A673 (cell line): Measurements from ENCODE around the gene DDX27. TPM values are rescaled to one million over a fixed set of nuclear protein-coding genes. Genes with fewer than 3 reads are reported as not detected.

Experiments
- BruUV-seq: library from RNA; stranded (reverse); fragments of 400-500 nt; replicated peaks from 2 replicates; lab custom pipeline; 2021; lab: Mats Ljungman, UMichigan
- CTCF ChIA-PET: fragments of 300-600 bp; sonication (Branson Sonifier 250); formaldehyde crosslinking; loops from one replicate; lab custom pipeline; 2022; ENCODE audit warnings: antibody characterized with exemption; lab: Charles Lee
- POLR2A ChIA-PET: fragments of 300-600 bp; sonication (Branson Sonifier 250); formaldehyde crosslinking; loops from one replicate; lab custom pipeline; 2022; ENCODE audit warnings: antibody characterized with exemption; ENCODE audit not compliant: low non-redundant PET; lab: Charles Lee
- DNase-seq: peaks from one replicate; pipeline ENCODE4 v3.0.0-alpha.2; 2015; ENCODE audit warnings: low spot score
- H3K27ac ChIP-seq: fragments of 200-600 bp; sonication (generic); 2 replicates; pipeline ENCODE4 v1.5.1; 2016; ENCODE audit warnings: mixed run types, low read depth, mild to moderate bottlenecking, mixed read lengths, antibody characterized with exemption, low read length; ENCODE audit not compliant: poor library complexity, severe bottlenecking
- H3K27me3 ChIP-seq: fragments of 200-600 bp; sonication (generic); replicated peaks from 2 replicates; pipeline ENCODE4 v1.6.1; 2017; ENCODE audit warnings: mixed run types, low read depth, mild to moderate bottlenecking, mixed read lengths, antibody characterized with exemption, low read length; ENCODE audit not compliant: insufficient read depth, poor library complexity
- H3K36me3 ChIP-seq: fragments of 200-600 bp; sonication (generic); 2 replicates; pipeline ENCODE4 v1.6.1; 2016; ENCODE audit warnings: mixed run types, mild to moderate bottlenecking, mixed read lengths, antibody characterized with exemption, low read length; ENCODE audit not compliant: insufficient read depth, poor library complexity, severe bottlenecking
- H3K4me1 ChIP-seq: fragments of 200-600 bp; sonication (generic); 2 replicates; pipeline ENCODE4 v1.6.1; 2017; ENCODE audit warnings: mixed run types, mild to moderate bottlenecking, mixed read lengths, antibody characterized with exemption, low read length; ENCODE audit not compliant: insufficient read depth, poor library complexity, severe bottlenecking
- H3K4me3 ChIP-seq: fragments of 200-600 bp; sonication (generic); 2 replicates; pipeline ENCODE4 v1.5.1; 2016; ENCODE audit warnings: low read depth, mixed run types, mild to moderate bottlenecking, mixed read lengths, low read length; ENCODE audit not compliant: poor library complexity, severe bottlenecking
- H3K9me3 ChIP-seq: fragments of 200-600 bp; sonication (generic); 2 replicates; pipeline ENCODE4 v1.6.1; 2016; ENCODE audit warnings: mixed run types, low read depth, mild to moderate bottlenecking, mixed read lengths, antibody characterized with exemption, low read length; ENCODE audit not compliant: poor library complexity, severe bottlenecking
- CTCF ChIP-seq: fragments of 300-800, 200-600 bp; sonication (generic); conservative IDR thresholded peaks from 2 replicates; pipeline ENCODE4 v1.5.1; 2017; ENCODE audit warnings: low read depth, mild to moderate bottlenecking, antibody characterized with exemption, low read length, moderate library complexity, mixed read lengths
- EZH2 ChIP-seq: fragments of 200-600 bp; sonication (generic); IDR thresholded peaks from 2 replicates; pipeline ENCODE4 v1.6.1; 2017; ENCODE audit warnings: borderline replicate concordance, low read depth, mild to moderate bottlenecking, mixed read lengths, antibody characterized with exemption, low read length; ENCODE audit not compliant: poor library complexity, severe bottlenecking
- intact Hi-C: fragments of 100-400 bp; cut with micrococcal nuclease; formaldehyde crosslinking; loops from one replicate; pipeline ENCODE4 v1.10.0; 2022; ENCODE audit not compliant: unreplicated experiment
- total RNA-seq: library from RNA; stranded (reverse); gene quantifications from 2 replicates; pipeline ENCODE4 v1.2.3, GENCODE V29; 2021

DDX27 gene
- total RNA-seq, 1 experiment from 2014 or later = 62.4 TPM

GRCh38 chr20:49171909-49172308 is 47.3 kb upstream of the DDX27 start:
- peaks cover 8% of the 10 kb centered on the region for H3K36me3 ChIP-seq
- DNase-seq = no peak
- POLR2A ChIA-PET = no interaction called here
- BruUV-seq = no TSS peak
- CTCF ChIA-PET = no interaction called here
- no peak overlapping the region for H3K4me3 ChIP-seq
- H3K4me1 ChIP-seq = peaks cover 12% of the 10 kb centered on the region
- H3K9me3 ChIP-seq = no peaks in the 10 kb centered on the region
- H3K27me3 ChIP-seq = no peaks in the 10 kb centered on the region
- TF ChIP-seq CTCF (no peak), EZH2 (no peak)
- intact Hi-C loops = no loop called here
- no peak overlapping the region for H3K27ac ChIP-seq

GRCh38 chr20:49172413-49172812 is 46.8 kb upstream of the DDX27 start:
- CTCF ChIA-PET = no interaction called here
- DNase-seq = no peak
- Histone ChIP-seq H3K27ac (no peak overlapping the region), H3K27me3 (no peaks in the 10 kb centered on the region), H3K36me3 (peaks cover 8% of the 10 kb centered on the region), H3K4me1 (peaks cover 12% of the 10 kb centered on the region), H3K4me3 (no peak overlapping the region), H3K9me3 (no peaks in the 10 kb centered on the region)
- POLR2A ChIA-PET = no interaction called here
- intact Hi-C loops = no loop called here
- TF ChIP-seq CTCF = no peak
- no peak for TF ChIP-seq EZH2
- BruUV-seq = TSS peak; percentile 12

GRCh38 chr20:49174183-49174582 is 45.0 kb upstream of the DDX27 start:
- Histone ChIP-seq H3K36me3 (peaks cover 13% of the 10 kb centered on the region), H3K4me1 (no peaks in the 10 kb centered on the region), H3K27ac (no peak overlapping the region), H3K9me3 (no peaks in the 10 kb centered on the region), H3K4me3 (no peak overlapping the region), H3K27me3 (no peaks in the 10 kb centered on the region)
- no peak for TF ChIP-seq CTCF
- TF ChIP-seq EZH2 = no peak
- no TSS peak for BruUV-seq
- POLR2A ChIA-PET = no interaction called here
- no peak for DNase-seq
- CTCF ChIA-PET = no interaction called here
- intact Hi-C loops = no loop called here
